SKM-1 (cell line): Measurements from ENCODE around the gene GJD3.

Experiments used
- DNase-seq: peaks from one replicate; lab custom pipeline; 2025; ENCODE audit not compliant: unreplicated experiment; lab: John Stamatoyannopoulos, UW

The GJD3 gene

GRCh38 chr17:40340880-40341807 lies 23.4 kb downstream of the GJD3 start:
- no peak for DNase-seq

- DNase-seq: no peak
Measured at GRCh38 chr17:40340327-40340726, 24.2 kb downstream of the GJD3 start.

DNA sequence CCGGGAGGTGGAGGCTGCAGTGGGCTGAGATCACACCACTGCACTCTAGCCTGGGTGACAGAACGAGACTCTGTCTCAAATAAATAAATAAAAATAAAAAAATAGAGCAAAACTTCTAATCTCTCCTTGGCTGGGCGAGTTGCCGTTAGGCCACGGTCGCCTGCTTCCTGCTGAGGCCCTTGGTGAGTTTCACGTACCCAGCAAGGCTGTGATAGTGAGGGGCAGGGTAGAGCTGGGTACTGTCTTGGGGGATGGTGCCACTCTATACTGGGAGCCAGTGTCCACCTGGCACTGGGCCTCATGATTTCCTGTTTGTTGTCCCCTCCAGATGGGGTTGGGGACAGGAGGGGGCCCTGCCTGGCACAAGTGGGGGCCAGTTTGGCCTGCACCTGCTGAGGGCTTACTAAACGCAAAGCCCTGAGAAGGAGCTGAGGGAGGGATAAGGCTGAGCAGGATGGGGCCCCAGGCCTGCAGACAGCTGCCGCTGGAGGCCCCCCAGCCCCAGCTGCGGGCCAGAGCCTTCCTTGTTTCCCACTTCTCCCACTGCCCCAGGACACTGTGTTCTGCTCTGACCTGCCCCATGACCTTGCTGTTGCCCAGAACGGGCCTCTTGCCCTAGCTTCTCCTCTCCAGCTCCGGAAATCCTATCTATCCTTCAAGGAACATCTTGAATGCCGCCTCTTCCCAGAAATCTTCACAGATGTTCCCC lies 25.4 kb downstream of the GJD3 start:
- DNase-seq: no peak

DNA sequence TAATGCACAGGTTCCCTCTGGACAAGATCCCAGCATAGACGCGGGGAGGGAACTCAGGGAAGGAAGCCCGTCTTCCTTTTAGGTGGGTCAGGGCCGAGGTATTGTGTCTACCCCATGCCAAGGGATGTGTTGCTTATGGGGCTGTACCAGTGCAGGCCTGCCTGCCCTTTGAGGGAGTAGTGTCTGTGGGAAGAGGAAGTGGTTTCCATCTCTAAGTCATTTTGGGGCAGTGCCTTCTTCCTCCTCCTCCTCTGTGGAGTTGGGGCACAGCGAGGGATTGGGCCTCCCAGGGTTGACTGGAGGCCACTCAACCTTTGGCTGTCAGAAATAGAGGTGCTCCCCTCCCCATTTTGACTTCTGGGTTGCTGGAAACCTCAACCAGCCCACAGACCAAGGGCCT lies 26.5 kb downstream of the GJD3 start:
- peak; percentile 70 for DNase-seq

- no peak for DNase-seq
Measured at GRCh38 chr17:40337351-40337750, 27.2 kb downstream of the GJD3 start.

- no peak for DNase-seq
Measured at GRCh38 chr17:40335620-40336019, 28.9 kb downstream of the GJD3 start.

GRCh38 chr17:40333781-40334448 lies 30.6 kb downstream of the GJD3 start:
- peak; percentile 80 for DNase-seq

DNA sequence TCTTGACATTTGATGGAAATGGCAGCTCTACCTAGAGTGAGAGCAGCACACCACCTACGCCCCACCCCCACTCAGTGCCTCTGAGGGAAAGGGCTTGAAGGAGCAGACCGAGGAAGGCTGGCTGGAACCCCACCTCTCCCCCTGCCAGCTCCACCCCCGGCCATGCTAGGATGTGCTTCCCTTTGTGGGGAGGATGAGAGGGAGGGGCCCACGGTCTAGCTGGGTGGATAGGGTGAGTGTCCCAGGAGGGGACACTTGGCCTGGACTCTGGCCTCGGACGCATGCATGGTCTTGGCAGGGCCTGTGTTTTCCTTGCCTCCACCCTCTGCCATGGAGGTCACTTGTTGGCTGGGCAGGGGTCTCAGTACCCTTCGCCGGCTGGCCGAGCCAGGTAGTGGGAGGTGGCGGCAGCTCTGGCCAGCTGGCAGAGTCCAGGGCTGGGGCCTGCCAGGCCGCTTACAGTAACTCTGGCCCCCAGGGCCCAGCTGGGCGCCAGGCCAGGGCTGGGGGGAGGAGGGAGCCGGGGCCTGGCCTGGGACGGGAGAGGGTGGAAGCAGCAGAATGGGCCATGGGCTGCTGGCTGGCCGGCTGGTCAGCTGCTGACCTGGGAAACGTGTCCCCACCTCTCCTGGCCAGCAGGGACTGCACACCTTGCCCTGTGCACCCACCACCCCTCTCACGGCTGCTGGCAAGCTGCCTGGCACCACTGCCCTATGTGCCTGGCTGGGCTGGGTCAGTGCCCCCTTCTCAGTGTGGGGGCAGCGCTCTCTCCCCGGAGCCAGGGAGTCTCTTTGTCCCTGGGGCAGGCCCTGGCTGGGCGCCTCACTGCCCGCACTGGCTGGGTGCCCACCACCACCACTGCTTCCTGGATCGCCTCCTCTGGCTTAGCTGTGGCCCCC lies 32.5 kb downstream of the GJD3 start:
- no peak for DNase-seq

- no peak for DNase-seq
Measured at GRCh38 chr17:40330850-40331470, 33.6 kb downstream of the GJD3 start.

DNA sequence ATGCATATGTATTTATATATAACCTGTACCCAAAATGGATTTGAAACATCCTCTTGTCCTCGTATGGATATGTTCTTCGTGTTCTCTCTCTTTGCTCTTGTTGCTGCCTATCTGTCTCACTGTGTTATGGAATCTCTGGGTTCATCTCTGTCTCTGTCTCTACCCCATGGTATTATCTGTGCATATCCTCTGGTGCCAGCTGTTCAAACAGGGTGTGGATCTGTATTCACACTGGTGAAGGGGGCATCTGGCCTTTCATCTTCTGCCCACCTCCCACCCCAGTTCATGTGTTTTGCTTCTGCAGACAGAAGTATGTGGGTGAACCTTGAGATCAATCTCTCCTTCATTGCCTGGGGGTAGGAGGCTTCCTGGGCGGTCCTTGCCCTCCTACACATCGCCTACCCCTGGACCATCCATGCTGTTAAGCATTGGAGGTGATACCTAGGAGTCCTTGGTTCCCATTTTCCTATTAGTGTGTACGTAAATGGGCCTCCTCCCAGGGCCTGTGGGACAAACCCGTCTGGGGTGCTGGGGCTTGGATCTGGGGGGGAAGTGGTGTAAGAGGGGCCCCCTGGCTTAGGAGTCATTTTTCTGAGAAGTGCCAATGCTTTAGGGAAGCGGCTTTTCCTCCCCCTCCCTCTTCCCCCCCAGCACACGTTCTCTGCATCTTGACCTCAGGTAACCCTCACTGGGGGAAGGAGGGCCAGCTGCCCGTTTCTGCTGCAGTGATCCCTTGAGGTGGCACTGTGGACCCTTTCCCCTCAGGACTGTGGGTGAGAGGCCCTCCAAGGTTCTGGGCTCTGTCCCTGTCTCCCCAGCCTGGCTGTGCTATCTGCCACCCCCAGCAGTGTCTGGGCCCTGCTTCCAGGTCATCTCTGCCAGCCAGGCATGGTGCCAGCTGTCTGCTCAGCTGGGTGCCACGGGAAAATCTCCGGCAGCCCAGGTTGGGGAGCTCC lies 34.4 kb downstream of the GJD3 start:
- DNase-seq: peak; percentile 79

GRCh38 chr17:40328386-40328766 lies 36.2 kb downstream of the GJD3 start:
- DNase-seq: no peak

DNA sequence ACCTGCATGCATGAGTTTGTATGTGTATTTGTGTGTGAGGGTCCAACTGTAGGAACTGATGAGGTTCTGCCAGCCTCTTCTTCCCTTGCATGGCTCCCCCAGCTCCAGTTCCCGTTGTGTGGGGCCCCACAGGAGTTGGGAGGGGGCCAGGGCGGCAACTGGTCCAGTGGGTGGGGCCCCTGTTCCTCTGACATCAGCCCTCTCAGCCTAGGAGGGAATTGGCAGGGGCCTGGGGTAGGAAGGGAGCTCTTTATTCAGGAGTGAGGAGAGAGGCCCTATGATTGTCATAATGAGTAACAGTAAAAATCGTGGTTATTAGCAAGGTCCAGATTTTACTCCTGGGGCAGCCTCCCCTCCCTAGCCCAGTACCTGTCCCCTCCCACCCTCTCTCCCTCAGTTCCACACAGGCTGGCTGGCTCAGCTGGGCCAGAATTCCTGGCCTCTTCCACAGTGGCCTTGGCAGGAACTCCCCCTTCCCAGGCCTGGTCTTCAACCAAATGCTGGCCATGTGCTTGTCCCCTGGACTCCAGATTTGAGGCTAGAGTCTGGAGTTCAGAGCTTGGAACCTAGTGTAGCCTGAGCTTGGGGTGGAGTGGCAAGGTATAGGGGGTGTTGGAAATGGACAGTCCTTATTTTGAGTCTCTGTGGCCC lies 36.7 kb downstream of the GJD3 start:
- no peak for DNase-seq

GRCh38 chr17:40327244-40327729 lies 37.2 kb downstream of the GJD3 start:
- DNase-seq: no peak

DNA sequence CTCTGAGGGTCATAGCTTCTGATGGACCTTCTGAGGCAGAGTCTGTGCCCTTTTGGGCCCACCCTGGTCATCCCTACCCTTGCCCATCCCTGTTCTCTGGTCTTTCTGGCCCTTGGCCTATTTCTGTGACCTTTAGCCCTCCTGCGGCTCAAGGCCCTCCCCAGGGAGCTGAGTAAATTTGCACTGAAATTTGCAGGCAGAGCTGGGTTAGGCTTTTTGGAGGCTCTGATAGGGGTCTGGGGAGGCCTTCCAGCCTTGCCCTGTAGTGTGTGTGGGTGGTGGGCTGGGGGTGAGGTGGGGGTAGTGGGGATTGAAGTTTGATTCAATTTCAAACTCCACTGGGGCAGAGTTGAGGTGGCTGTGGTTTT lies 37.7 kb downstream of the GJD3 start:
- no peak for DNase-seq

DNA sequence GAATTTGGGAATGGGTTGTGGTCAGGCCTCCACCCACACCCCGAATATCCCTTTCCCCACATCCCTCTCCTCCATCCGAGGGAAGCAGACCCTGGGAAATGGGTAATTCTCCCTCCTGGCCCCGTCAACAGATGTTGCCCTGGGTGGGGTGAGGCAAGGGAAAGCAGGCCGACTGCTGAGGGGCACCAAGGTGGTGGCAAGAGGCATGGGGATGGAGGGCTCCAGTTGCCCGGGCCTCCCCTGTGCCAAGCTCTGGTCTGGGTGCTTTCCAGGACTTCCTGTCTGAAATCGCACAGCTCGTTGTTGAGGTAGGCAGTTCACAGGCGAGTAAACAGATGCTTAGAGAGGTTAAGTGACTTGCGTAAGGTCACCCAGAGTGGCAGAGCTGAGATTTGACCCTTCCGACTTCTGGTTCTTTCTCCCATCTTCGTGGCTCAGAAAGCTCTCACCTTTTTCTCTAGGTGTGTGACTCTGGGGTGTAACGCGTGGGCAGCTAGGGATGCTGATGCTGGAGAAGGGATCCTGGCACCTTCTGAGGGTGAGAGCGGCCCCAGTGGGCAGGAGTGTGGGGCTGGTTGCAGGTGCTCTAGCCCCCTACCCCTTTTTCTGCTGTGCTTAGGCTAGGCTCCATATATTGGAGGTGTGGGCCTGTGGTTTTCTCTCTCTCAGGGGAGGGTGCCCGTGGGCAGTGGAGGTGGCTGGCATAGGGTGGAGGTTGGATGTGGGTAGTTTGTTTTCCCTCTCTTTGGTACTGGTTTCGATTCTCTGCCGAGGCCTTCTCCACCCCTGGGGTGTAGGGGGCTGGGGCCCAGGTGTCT lies 38.3 kb downstream of the GJD3 start:
- no peak for DNase-seq

DNA sequence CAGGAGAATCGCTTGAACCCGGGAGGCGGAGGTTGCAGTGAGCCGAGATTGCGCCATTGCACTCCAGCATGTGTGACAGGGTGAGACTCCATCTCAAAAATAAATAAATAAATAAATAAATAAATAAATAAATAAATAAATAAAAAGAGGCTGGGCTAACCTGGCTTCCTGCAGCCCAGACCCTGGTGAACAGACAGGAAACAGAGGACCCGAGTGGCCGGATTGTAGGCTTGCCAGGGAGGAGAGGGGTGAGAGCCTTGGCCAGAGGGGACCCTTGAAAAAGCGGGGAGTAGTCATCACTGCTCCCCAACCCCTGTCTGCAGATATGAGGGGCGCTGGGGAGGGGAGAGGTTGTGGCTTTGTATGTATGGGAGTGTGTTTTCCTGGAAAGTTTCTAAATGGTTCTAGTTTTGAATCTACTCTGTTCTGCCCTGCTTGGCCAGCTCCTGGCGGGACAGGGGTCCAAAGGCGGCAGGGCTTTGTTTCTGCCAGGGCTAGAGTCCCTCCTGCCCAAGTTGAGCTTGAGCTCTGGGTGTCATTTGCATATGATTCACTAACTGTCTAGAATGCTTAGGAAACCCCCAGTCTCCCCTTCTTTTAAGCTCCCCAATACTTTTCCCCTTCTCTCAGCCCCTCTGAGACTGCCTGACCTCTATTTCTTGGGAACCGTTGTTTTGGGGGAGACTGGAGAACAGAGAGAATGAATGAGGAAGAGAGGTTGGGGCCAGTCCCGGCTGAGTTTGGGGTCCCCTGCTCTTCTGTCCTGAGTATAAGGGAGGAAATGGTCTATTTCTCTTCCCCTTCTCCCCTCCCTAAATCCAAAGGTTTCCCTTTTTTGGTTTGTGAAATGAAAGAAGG lies 39.2 kb downstream of the GJD3 start:
- DNase-seq: no peak
